Central memory CD8-positive, alpha-beta T cell (primary cell): Measurements from ENCODE around the gene CREM.

Source experiments
- ATAC-seq: fragments of 150-1000 bp; cut with Tn5 transposase; replicated peaks from 2 replicates; pipeline ENCODE4 v1.10.0; 2022; ENCODE audit warnings: mild to moderate bottlenecking, moderate FRiP score, moderate number of reproducible peaks; ENCODE audit not compliant: poor library complexity, severe bottlenecking; ENCODE audit errors: extremely low read depth
- DNase-seq, 2 donors: peaks; one replicate each; pipeline ENCODE4 v3.0.0; 2021; ENCODE audit warnings: low spot score in 2 of 2
- H3K27ac Mint-ChIP-seq: one replicate; pipeline ENCODE4 v1.8.0; 2022; ENCODE audit warnings: low read depth, mild to moderate bottlenecking, moderate library complexity, mixed read lengths
- H3K27me3 Mint-ChIP-seq: one replicate; pipeline ENCODE4 v1.8.0; 2022; ENCODE audit warnings: mixed read lengths
- H3K36me3 Mint-ChIP-seq: one replicate; pipeline ENCODE4 v1.8.0; 2022; ENCODE audit warnings: mild to moderate bottlenecking, moderate library complexity, mixed read lengths; ENCODE audit not compliant: insufficient read depth
- H3K4me1 Mint-ChIP-seq: one replicate; pipeline ENCODE4 v1.8.0; 2022; ENCODE audit warnings: mixed read lengths
- H3K4me3 Mint-ChIP-seq: one replicate; pipeline ENCODE4 v1.8.0; 2022; ENCODE audit warnings: mild to moderate bottlenecking, moderate library complexity, mixed read lengths
- H3K9me3 Mint-ChIP-seq: one replicate; pipeline ENCODE4 v1.8.0; 2022; ENCODE audit warnings: mixed read lengths

Gene CREM

GRCh38 chr10:35184527-35185171, 58.0 kb downstream of the CREM start:
- no peaks in the 10 kb centered on the region for H3K9me3 Mint-ChIP-seq
- H3K36me3 Mint-ChIP-seq: peaks cover 3% of the 10 kb centered on the region
- H3K27ac Mint-ChIP-seq: peak overlapping the region; percentile 19
- DNase-seq (no peak), ATAC-seq (no peak)
- no peaks in the 10 kb centered on the region for H3K27me3 Mint-ChIP-seq
- no peak overlapping the region for H3K4me3 Mint-ChIP-seq
- H3K4me1 Mint-ChIP-seq: no peaks in the 10 kb centered on the region

- Mint-ChIP-seq H3K4me3 (no peak overlapping the region), H3K4me1 (no peaks in the 10 kb centered on the region), H3K27ac (peak overlapping the region; percentile 19), H3K9me3 (no peaks in the 10 kb centered on the region), H3K27me3 (no peaks in the 10 kb centered on the region), H3K36me3 (peaks cover 3% of the 10 kb centered on the region)
- DNase-seq (no peak), ATAC-seq (no peak)
Observed at GRCh38 chr10:35185260-35186034, 58.8 kb downstream of the CREM start.

- Mint-ChIP-seq H3K27ac (no peak overlapping the region), H3K4me1 (no peaks in the 10 kb centered on the region), H3K9me3 (no peaks in the 10 kb centered on the region), H3K36me3 (peaks cover 7% of the 10 kb centered on the region), H3K4me3 (no peak overlapping the region), H3K27me3 (no peaks in the 10 kb centered on the region)
- no peak for ATAC-seq
- no peak for DNase-seq
Observed at GRCh38 chr10:35188954-35189353, 62.3 kb downstream of the CREM start.

GRCh38 chr10:35191523-35191922, 64.9 kb downstream of the CREM start:
- Mint-ChIP-seq H3K27ac (peak overlapping the region; percentile 84), H3K27me3 (no peaks in the 10 kb centered on the region), H3K4me3 (no peak overlapping the region), H3K4me1 (peaks cover 12% of the 10 kb centered on the region), H3K9me3 (no peaks in the 10 kb centered on the region), H3K36me3 (peaks cover 21% of the 10 kb centered on the region)
- DNase-seq (no peak), ATAC-seq (no peak)

- no peak overlapping the region for H3K4me3 Mint-ChIP-seq
- H3K4me1 Mint-ChIP-seq: peaks cover 12% of the 10 kb centered on the region
- H3K27me3 Mint-ChIP-seq: no peaks in the 10 kb centered on the region
- peaks cover 25% of the 10 kb centered on the region for H3K36me3 Mint-ChIP-seq
- ATAC-seq: no peak
- no peaks in the 10 kb centered on the region for H3K9me3 Mint-ChIP-seq
- H3K27ac Mint-ChIP-seq: no peak overlapping the region
- no peak for DNase-seq
Observed at GRCh38 chr10:35192645-35193249, 66.1 kb downstream of the CREM start.

- H3K4me1 Mint-ChIP-seq: peaks cover 12% of the 10 kb centered on the region
- DNase-seq (no peak), ATAC-seq (no peak)
- peak overlapping the region; percentile 90 for H3K4me3 Mint-ChIP-seq
- H3K27ac Mint-ChIP-seq: peak overlapping the region; percentile 99
- H3K36me3 Mint-ChIP-seq: peaks cover 27% of the 10 kb centered on the region
- H3K9me3 Mint-ChIP-seq: no peaks in the 10 kb centered on the region
- no peaks in the 10 kb centered on the region for H3K27me3 Mint-ChIP-seq
Observed at GRCh38 chr10:35194471-35194870, 67.8 kb downstream of the CREM start.

GRCh38 chr10:35194906-35195305, 68.3 kb downstream of the CREM start:
- Mint-ChIP-seq H3K9me3 (no peaks in the 10 kb centered on the region), H3K27ac (peak overlapping the region; percentile 99), H3K4me1 (peaks cover 12% of the 10 kb centered on the region), H3K4me3 (peak overlapping the region; percentile 90), H3K36me3 (peaks cover 27% of the 10 kb centered on the region), H3K27me3 (no peaks in the 10 kb centered on the region)
- peak; percentile 21 for ATAC-seq
- DNase-seq: peak in 1 of 2 donors; percentile 64

GRCh38 chr10:35195361-35196306, 69.0 kb downstream of the CREM start:
- DNase-seq (peak; percentile 54 to 85), ATAC-seq (peak; percentile 89)
- H3K9me3 Mint-ChIP-seq: no peaks in the 10 kb centered on the region
- H3K4me1 Mint-ChIP-seq: peaks cover 17% of the 10 kb centered on the region
- H3K27ac Mint-ChIP-seq: peak overlapping the region; percentile 99
- H3K36me3 Mint-ChIP-seq: peaks cover 27% of the 10 kb centered on the region
- H3K4me3 Mint-ChIP-seq: peak overlapping the region; percentile 90
- no peaks in the 10 kb centered on the region for H3K27me3 Mint-ChIP-seq

- Mint-ChIP-seq H3K36me3 (peaks cover 13% of the 10 kb centered on the region), H3K4me3 (no peak overlapping the region), H3K4me1 (peaks cover 9% of the 10 kb centered on the region), H3K27ac (no peak overlapping the region), H3K27me3 (no peaks in the 10 kb centered on the region), H3K9me3 (no peaks in the 10 kb centered on the region)
- no peak for ATAC-seq
- DNase-seq: no peak
Observed at GRCh38 chr10:35200487-35200886, 73.8 kb downstream of the CREM start.

GRCh38 chr10:35201234-35201633, 74.6 kb downstream of the CREM start:
- Mint-ChIP-seq H3K36me3 (peaks cover 7% of the 10 kb centered on the region), H3K9me3 (no peaks in the 10 kb centered on the region), H3K27ac (no peak overlapping the region), H3K4me1 (peaks cover 5% of the 10 kb centered on the region), H3K27me3 (no peaks in the 10 kb centered on the region), H3K4me3 (no peak overlapping the region)
- DNase-seq (no peak), ATAC-seq (no peak)

GRCh38 chr10:35202050-35202449, 75.4 kb downstream of the CREM start:
- H3K9me3 Mint-ChIP-seq: no peaks in the 10 kb centered on the region
- no peak overlapping the region for H3K27ac Mint-ChIP-seq
- H3K36me3 Mint-ChIP-seq: peaks cover 14% of the 10 kb centered on the region
- peaks cover 5% of the 10 kb centered on the region for H3K4me1 Mint-ChIP-seq
- no peak overlapping the region for H3K4me3 Mint-ChIP-seq
- DNase-seq (no peak), ATAC-seq (no peak)
- H3K27me3 Mint-ChIP-seq: no peaks in the 10 kb centered on the region

GRCh38 chr10:35203745-35204144, 77.1 kb downstream of the CREM start:
- peaks cover 8% of the 10 kb centered on the region for H3K36me3 Mint-ChIP-seq
- no peaks in the 10 kb centered on the region for H3K9me3 Mint-ChIP-seq
- DNase-seq (no peak), ATAC-seq (no peak)
- H3K4me1 Mint-ChIP-seq: peaks cover 10% of the 10 kb centered on the region
- H3K27me3 Mint-ChIP-seq: no peaks in the 10 kb centered on the region
- H3K4me3 Mint-ChIP-seq: no peak overlapping the region
- H3K27ac Mint-ChIP-seq: no peak overlapping the region
